Measurements from ENCODE around the gene SOAT2.

Gene SOAT2

GRCh38 chr12:53100466-53101151 is 2.7 kb upstream of the SOAT2 start:
- H3K4me3 ChIP-seq (ENCODE audit: control insufficient read depth, low read depth, low read length): no peak overlapping the region
- no peak for TF ChIP-seq CTCF (IDR thresholded peaks at IDR 0.05; ENCODE audit: control insufficient read depth, insufficient read depth, low read depth, low read length, missing control alignments)
- no peak for DNase-seq (ENCODE audit: low read depth)

DNA sequence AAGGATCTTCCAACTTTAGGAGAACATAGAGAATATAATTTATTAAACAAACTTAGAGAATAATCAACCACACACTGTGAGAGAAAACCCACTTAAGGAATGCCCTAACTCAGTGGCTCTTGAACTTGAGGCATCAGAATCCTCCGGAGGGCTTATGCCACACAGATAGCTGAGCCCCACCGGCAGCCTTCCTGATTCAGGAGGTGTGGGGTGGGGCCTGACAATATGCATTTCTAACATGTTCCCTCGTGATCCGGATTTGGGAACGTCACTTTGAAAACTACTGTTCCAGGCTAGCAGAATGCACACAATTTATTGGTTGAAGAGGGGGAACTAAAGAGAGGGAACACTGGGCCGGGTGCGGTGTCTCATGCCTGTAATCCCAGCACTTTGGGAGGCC is 2.0 kb upstream of the SOAT2 start:
- H3K4me3 ChIP-seq (ENCODE audit: control insufficient read depth, low read depth, low read length): no peak overlapping the region
- DNase-seq (ENCODE audit: low read depth): no peak
- no peak for TF ChIP-seq CTCF (IDR thresholded peaks at IDR 0.05; ENCODE audit: control insufficient read depth, insufficient read depth, low read depth, low read length, missing control alignments)

DNA sequence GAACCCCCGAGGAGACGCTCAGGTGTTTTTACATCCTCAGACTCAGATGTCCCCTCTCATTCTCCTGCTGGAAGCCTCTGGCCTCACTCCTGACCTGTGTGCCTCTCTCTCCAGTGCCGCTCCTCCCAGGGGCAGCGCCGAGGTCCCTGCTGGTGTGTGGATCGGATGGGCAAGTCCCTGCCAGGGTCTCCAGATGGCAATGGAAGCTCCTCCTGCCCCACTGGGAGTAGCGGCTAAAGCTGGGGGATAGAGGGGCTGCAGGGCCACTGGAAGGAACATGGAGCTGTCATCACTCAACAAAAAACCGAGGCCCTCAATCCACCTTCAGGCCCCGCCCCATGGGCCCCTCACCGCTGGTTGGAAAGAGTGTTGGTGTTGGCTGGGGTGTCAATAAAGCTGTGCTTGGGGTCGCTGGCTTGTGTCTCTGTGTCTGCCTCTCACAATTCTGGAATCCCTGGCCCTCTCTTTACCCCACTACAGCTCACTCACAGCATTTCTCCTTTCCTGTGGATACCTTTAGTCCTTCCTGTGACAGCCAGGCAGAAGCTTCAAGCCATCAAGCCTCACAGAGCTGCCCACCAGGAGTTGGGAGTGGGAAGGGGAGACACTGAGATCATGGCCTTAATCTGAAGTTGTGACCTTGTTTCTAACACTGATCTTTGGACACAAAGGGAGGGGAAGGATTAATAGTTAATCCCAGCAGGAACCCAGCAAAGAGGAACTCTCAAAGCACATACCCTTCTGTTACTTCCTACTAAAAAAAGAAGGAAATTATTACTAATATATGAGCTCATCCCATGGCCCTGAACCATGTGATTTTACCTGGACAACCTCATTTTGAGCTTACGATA is 1.1 kb upstream of the SOAT2 start:
- H3K4me3 ChIP-seq (ENCODE audit: control insufficient read depth, low read depth, low read length): no peak overlapping the region
- DNase-seq (ENCODE audit: low read depth): no peak
- TF ChIP-seq CTCF (IDR thresholded peaks at IDR 0.05; ENCODE audit: control insufficient read depth, insufficient read depth, low read depth, low read length, missing control alignments): no peak

DNA sequence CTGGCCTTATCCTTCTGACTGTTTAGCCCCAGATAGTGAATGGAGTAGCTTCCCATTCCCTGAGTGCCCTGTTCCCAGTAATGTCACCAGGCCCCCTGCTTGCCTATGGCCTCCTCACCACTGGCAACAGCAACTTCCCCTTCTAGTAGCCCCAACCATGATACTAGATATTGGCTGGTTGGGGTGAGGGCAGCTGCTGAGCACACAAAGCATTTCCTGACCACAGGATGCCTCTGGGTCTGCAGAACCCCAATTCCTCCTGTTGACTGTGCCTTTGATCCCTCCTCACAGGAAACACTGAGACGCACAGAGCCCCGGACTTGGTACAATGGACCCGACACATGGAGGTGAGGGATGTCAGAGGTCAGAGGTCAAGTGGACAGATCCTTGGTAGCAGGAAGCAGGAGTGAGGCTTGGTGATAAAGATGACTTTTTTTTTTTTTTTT is 597 bp downstream of the SOAT2 start:
- H3K4me3 ChIP-seq (ENCODE audit: control insufficient read depth, low read depth, low read length): no peak overlapping the region

DNA sequence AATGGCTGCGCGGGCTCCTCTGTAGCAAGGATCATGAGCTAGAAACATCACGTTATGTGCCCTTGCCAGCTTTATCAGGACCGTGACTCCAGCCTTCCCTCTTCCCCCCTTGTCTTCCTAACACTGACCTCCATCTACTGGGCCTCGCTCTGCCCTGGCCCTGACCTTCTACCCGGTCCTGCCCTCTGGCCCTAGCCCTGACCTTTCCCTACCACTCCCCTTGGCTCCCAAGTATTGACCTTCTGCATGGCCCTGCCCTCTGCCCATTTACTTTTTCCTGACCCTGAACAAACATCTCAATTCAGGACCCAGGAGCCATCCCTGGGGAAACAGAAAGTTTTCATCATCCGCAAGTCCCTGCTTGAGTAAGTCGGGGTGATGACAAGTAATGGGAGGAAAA is 2.0 kb downstream of the SOAT2 start:
- no peak overlapping the region for H3K4me3 ChIP-seq (ENCODE audit: control insufficient read depth, low read depth, low read length)
- no peak for DNase-seq (ENCODE audit: low read depth)
- TF ChIP-seq CTCF (IDR thresholded peaks at IDR 0.05; ENCODE audit: control insufficient read depth, insufficient read depth, low read depth, low read length, missing control alignments): no peak

More for the DNA sequence above, 597 bp downstream of the SOAT2 start:
- no peak for TF ChIP-seq CTCF (IDR thresholded peaks at IDR 0.05; ENCODE audit: control insufficient read depth, insufficient read depth, low read depth, low read length, missing control alignments)
- no peak for DNase-seq (ENCODE audit: low read depth)

DNA sequence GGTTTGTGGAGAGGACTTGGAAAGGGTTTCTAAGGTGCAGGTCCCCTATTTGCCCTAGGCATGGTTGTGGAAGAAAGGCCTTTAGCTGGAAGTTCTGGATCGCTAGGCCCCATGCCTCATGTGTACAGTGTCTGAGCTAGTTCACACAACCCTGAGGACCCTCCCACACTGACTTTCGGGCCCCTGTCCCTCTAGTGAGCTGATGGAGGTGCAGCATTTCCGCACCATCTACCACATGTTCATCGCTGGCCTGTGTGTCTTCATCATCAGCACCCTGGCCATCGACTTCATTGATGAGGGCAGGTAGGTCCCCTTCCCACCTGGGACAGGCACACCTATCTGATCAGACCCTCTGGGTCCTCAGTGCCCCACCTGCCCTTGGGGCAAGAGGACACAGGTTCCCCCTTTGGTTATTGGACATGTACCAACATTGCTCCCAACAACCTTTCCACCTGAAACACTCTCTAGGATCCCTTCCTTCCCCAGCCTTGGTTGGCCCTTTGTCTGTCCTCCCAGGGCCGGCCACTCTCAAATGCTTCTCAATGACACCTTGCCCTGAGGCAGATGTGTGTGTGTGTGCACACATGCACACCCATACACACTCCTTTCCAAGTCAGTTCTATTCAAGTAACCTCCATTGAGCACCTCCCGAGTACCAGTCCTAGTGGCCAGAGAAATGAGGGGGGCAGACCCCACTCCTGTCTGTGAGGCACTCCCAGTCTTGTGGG is 2.6 kb downstream of the SOAT2 start:
- TF ChIP-seq CTCF (IDR thresholded peaks at IDR 0.05; ENCODE audit: control insufficient read depth, insufficient read depth, low read depth, low read length, missing control alignments): no peak
- DNase-seq (ENCODE audit: low read depth): no peak

More for the DNA sequence above, 2.6 kb downstream of the SOAT2 start:
- no peak overlapping the region for H3K4me3 ChIP-seq (ENCODE audit: control insufficient read depth, low read depth, low read length)
